GM19099 (cell line): ENCODE data around the gene SPTBN4.

Experiments
- POLR2A ChIP-seq: IDR thresholded peaks from 3 replicates; pipeline ENCODE4 v1.6.1; 2011; ENCODE audit warnings: low read depth; ENCODE audit not compliant: insufficient read length; ENCODE audit errors: extremely low read depth

SPTBN4 gene

GRCh38 chr19:40530091-40530901 is 63.5 kb downstream of the SPTBN4 start:
- TF ChIP-seq POLR2A: no peak

DNA sequence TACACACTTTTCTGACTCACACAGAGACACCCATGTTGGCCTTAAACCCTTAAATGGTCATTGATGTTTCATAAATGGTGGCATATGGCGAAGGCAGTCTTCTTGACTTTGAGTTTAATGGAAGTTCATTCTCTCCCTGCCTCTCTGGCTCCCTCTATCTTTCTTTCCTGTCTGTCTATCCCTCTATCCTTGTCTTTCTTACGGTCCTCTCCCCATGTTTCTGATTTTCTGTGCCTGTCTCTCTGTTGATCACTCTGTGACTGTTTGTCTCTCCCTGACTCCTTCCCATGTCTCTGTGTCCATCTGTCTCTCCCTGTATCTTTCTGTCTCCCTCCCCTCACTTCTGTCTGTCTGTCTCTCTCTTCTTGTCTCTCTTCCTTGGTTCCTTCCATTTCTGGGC is 66.7 kb downstream of the SPTBN4 start:
- TF ChIP-seq POLR2A: no peak

- TF ChIP-seq POLR2A: no peak
These were observed 67.3 kb downstream of the SPTBN4 start for GRCh38 chr19:40534148-40534547.

DNA sequence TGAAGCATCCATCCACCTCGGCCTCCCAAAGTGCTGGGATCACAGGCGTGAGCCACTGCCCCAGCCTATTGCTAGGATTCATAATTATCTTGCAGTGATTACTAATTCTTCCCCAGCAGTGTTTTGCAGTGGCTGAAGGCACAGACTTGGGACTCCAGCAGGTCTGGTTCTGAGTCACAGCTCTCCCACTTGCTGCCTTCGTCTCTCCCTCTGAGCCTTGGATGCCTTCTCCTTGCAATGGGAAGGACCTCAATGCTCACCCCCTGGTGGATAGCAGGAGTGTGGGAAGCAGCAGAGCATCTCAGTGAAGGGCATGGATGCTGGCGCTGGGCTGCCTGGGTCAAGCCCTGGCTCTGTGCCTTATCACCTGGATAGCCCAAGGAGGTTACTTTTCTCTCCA is 72.3 kb downstream of the SPTBN4 start:
- TF ChIP-seq POLR2A: no peak

DNA sequence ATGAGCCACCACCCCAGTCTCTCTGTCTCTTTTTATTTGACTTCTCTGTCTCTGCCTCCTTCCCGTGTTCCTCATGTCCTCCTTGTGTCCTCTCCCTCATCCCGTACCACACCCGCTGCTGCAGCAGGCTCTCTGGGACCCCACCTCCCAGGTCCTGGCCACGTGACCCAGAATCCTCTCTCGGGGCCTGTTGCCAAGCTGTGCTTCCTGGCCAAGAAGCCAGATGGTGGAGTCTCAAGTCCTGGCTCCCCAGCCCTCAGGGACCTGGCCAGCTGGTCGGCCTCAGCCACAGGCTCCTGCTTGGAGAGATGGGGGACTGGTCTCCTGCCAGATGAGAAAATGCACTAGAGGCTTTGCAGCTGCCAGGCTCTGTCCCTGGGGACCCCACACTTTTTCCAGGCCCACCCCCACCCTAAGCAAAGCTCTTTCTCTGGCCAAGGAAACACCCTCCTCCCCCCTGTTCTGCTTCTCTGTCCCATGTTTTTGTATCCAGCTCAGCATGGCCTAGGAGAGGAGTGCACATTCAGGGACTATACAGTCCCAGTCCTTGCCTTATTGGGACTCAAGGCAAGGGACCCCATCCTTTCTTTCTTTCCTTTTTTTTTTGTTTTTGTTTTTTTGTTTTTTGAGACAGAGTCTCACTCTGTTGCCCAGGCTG is 75.5 kb downstream of the SPTBN4 start:
- no peak for TF ChIP-seq POLR2A

DNA sequence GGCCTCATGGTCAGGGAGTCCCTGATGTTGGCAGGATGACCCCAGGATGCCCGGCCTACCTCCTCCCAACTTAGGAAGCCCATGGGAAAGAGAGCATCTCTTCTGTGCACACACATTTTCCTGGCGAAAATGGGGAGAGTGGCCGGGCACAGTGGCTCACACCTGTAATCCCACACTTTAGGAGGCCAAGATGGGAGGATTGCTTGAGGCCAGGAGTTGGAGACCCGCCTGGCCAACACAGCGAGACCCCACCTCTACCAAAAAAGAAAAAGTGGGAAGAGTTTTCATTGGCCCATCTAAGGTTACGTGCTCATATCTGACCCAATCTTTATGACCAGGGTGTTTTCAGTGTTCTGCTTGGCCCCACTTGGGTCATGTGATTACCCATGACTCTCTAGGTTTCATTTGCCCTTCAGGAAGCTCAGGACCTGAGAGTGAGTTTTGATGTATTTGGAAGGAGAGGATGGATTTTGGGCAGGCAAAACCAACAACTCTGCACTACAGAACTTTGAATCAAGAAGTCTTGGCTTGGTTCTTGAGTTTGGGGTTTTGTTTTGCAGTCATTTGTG is 76.3 kb downstream of the SPTBN4 start:
- no peak for TF ChIP-seq POLR2A

- no peak for TF ChIP-seq POLR2A
These were observed 81.0 kb downstream of the SPTBN4 start for GRCh38 chr19:40547836-40548235.

DNA sequence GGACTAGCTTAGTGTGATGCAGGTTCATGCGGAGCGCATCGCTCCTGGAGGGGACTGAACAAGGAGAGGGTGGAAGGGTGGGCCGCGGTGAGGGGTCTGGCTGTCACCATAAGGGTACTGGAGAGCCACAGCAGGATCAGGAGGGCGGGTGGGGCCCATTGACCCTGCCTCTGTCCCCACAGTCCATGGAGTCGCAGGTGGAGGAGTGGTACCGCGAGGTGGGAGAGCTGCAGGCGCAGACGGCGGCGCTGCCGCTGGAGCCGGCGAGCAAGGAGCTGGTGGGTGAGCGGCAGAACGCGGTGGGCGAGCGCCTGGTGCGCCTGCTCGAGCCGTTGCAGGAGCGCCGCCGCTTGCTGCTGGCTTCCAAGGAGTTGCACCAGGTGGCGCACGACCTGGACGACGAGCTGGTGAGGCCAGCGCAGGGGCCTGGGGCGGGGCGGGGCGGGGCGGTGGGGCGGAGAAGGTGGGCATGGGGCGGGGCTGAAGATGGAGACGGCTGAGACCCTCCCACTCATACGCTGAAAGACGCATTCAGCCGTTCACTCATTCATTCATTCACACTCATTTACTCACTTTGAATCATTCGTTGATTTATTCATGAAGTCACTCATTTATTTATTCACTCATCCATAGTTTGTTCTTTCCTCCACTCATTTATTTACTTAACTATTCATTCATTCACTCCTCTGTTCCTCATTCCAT is 82.4 kb downstream of the SPTBN4 start:
- no peak for TF ChIP-seq POLR2A

GRCh38 chr19:40550951-40551350 is 84.2 kb downstream of the SPTBN4 start:
- TF ChIP-seq POLR2A: no peak

DNA sequence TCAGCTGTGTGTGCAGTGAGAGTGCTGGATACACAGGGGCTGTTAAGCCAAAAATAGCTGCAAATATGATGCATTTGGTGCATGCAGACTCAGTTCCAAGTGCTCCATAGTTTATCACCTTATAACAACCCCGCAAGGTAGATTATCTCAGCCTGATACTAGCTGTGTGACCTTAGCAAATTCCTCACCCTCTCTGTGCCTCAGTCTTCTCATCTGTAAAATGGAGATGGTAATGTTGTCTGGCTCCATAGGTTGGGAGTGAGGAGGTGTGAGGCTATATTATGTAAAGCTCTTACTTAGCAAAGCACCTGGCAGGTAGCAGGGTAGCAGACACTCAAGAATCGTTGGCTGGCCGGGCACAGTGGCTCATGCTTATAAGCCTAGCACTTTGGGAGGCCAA is 86.0 kb downstream of the SPTBN4 start:
- TF ChIP-seq POLR2A: no peak

DNA sequence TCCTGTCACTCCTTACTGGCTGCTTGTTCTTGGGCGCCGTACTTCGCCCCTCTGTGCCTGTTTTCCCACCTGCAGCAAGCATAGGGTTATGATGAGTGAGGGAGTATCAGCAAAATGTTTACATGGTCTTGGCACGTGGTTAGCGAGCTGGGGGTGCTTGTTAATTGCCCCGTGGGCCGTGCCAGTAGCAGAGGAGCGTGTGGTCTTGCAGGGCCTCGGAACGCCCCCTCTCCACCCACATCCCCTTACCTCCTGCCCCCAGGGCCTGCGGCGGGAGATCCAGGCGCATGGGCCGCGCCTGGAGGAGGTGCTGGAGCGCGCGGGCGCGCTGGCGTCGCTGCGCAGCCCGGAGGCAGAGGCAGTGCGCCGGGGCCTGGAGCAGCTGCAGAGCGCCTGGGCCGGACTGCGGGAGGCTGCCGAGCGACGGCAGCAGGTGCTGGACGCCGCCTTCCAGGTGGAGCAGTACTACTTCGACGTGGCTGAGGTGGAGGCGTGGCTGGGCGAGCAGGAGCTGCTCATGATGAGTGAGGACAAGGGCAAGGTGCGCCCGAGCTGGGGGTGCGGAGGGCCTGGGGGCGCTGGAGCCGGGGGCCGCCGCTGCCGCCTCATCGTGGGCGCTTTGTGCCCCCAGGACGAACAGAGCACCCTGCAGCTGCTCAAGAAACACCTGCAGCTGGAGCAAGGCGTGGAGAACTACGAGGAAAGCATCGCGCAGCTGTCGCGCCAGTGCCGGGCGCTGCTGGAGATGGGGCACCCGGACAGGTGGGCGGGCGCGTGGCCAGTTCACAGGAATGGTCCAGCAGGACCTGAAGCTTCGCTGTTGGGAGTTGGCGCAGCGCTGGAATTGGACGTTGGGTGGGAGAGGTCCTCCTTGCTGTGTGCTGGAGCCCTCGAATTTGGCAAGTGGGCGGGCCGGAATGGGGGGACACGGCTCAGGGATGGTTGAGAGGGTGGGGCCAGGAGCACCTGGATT is 87.4 kb downstream of the SPTBN4 start:
- no peak for TF ChIP-seq POLR2A

DNA sequence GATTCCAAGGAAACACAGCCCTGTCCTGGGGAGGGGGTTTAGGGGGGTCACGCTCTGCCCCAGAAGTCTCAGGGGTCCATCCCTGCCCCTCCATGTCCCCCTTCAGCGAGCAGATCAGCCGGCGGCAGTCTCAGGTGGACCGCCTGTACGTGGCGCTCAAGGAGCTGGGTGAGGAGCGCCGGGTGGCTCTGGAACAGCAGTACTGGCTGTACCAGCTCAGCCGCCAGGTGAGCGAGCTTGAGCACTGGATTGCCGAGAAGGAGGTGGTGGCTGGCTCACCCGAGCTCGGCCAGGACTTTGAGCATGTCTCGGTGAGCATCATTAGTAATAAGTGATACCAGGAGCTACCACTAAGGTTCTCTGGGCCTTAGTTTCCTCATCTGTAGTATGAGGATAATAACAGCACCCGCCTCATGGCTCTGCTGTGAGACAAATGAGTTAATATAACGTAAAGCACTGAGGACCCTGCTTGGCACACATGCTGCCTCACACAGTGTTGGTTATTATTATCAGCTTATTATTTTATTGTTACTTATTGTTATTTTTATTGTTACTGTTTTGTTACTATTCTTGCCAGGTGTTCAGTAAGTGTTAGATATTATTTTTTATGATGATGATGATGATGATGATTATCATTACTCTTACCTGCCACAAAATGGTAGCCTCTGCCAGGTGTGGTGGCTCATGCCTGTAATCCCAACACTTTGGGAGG is 89.3 kb downstream of the SPTBN4 start:
- TF ChIP-seq POLR2A: no peak

DNA sequence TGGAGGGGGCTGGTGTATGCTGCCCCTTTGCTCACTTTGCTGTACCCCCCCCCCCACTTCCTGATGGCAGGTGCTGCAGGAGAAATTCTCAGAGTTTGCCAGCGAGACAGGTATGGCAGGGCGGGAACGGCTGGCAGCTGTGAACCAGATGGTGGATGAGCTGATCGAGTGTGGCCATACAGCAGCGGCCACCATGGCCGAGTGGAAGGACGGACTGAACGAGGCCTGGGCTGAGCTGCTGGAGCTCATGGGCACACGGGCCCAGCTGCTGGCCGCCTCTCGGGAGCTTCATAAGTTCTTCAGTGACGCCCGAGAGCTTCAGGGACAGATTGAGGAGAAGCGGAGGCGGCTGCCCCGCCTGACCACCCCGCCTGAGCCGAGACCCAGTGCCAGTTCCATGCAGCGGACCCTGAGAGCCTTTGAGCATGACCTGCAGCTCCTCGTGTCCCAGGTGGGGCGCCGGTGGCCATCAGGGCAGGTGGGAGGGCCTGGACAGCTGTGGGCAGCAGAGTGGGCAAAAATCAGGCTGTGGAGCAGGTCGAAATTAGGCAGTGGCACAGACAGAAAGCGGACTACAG is 90.2 kb downstream of the SPTBN4 start:
- TF ChIP-seq POLR2A: no peak
